ENCODE measurements around the gene UBALD1.

DNA sequence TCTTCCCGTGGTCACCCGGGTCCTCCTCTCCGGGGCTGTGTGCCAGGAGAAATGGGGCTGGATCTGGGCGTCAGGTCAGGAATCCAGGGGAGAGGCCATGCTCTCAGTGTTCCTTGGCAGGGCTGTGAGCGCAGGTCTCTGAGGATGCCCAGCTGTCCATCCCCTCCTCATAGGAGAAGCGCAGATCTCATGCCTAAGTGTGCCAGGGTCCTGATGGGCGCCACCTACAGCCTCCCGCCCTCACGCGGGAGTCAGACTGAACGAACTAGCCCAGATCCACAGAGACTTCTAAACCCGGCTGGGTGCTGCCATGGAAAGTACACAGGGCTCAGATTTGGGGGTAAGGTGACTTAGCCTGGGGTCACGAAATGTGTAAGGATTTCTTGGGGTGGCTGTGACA is 34.2 kb upstream of the UBALD1 start:
- TF ChIP-seq, protein P1, sequence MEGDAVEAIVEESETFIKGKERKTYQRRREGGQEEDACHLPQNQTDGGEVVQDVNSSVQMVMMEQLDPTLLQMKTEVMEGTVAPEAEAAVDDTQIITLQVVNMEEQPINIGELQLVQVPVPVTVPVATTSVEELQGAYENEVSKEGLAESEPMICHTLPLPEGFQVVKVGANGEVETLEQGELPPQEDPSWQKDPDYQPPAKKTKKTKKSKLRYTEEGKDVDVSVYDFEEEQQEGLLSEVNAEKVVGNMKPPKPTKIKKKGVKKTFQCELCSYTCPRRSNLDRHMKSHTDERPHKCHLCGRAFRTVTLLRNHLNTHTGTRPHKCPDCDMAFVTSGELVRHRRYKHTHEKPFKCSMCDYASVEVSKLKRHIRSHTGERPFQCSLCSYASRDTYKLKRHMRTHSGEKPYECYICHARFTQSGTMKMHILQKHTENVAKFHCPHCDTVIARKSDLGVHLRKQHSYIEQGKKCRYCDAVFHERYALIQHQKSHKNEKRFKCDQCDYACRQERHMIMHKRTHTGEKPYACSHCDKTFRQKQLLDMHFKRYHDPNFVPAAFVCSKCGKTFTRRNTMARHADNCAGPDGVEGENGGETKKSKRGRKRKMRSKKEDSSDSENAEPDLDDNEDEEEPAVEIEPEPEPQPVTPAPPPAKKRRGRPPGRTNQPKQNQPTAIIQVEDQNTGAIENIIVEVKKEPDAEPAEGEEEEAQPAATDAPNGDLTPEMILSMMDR (IDR thresholded peaks at IDR 0.05) = no peak
- TF ChIP-seq EZH2 (IDR thresholded peaks at IDR 0.05; ENCODE audit: borderline replicate concordance, insufficient read depth, low read depth, low read length, poor library complexity, severe bottlenecking) = no peak
